NCI-H1930 (cell line): ENCODE measurements around the gene EXOC4.
"Not testable (repeated sequence)": the region's sequence is repeated elsewhere in the genome, so short reads cannot be mapped to it uniquely, and the experiment has no call there.

ENCODE experiments used
- DNase-seq, 2 experiments: peaks; one replicate each; lab custom pipeline; 2025; lab: John Stamatoyannopoulos, UW

EXOC4 gene

DNA sequence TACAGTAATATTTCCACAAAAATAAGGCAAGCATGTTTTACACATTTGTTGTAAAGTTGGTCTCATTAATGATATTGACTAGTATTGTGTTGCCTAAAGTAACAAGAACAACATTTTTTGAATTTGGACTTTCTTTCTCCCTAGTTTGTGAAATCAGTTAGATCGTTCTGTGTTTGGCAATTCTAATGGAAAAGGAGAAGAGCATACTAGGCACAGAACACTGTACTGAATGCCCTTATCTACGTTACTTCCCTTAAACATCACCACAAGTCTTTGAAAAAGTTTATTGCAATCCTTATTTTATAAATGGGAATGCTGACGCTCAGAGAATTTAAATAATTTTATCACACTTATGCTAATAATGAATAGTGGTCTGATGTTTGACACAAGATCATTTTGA lies 372.2 kb downstream of the EXOC4 start:
- no peak for DNase-seq

DNA sequence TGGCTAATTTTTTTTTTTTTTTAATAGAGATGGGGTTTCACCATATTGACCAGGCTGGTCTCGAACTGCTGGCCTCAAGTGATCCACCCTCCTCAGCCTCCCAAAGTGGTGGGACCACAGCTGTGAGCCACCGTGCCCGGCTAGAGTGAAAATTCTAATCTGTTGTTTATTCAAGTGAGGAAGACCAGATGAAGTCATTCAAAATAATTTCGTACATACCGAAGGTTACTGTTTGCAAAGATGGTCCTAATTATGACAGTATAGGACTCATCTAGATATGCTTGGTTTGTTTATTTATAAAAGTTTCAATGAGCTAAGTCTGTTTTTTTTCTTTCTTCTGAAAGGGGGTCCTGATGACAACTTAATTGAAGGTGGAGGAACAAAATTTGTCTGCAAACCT lies 376.8 kb downstream of the EXOC4 start:
- DNase-seq = no peak

DNA sequence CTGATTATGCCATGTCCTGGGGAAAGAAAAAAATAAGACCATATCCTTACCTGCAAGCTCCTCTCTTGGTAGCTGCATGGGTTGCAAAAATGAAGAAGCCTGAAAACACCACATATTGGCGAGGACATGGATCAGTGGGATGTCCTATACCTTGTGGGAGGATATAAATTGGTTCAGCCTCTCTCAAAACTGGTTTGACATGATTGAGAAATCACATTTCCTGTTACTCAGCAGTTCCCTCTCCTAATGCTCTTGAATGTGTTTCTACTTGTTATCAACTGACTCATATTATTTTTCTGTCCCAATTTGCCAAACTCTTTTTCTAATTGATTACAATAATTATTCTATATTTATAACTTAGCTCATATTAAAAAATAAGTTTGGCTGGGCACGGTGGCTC lies 380.2 kb downstream of the EXOC4 start:
- DNase-seq = no peak

DNA sequence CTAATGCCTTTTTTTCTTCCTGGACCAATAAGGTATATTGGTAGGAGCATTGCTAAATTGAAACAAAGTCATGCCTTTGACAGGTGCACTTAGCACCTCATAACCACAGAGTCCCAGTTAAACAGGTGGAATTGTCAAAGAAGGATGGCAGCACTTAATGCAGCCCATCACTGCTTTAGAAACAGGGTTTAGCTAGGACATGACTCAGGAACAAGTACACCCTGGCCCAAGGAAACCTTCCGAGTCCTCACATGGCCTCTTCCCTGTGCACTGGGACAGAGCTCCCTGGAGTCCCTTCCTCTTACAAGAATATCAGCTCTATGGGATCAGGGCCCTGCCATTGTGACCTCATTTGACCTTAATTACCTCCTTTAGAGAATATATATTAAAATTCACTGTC lies 382.7 kb downstream of the EXOC4 start:
- DNase-seq = no peak

DNA sequence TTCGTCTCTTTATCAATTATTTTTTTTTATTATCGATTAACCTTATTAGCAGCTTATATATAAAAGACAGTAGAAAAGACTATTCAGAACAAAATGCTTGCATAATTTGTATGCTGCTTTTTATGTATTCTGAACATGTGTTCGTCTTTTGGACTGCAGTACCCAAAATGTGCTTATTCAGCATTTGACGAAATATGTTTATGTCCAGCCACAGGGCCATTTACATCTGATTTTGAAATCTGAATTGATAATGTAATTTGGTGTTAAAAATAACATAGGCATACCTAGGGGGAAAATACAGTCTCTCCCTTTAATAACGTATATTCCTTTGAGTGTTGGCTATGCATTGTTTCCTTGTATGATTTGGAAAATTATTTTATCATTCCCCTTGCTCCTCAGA lies 386.0 kb downstream of the EXOC4 start:
- no peak for DNase-seq

DNA sequence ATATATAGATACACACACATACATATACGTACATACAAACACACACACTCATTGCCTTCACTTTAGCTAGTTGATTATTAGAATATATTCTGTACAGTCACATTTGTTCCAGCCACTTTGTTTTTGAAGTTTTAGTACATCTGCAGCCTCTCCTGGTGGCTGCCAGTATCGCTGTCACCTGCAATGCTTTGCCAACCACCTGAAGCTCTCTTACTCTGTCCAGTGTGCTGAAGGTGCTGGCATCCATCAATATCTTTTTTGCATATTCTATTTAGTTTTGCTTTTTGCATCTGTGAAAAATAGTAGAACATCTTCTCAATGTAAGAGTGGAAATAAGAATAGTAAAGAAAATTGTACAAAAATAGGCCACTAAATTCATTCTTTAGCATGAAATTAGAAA lies 388.6 kb downstream of the EXOC4 start:
- no peak for DNase-seq

DNA sequence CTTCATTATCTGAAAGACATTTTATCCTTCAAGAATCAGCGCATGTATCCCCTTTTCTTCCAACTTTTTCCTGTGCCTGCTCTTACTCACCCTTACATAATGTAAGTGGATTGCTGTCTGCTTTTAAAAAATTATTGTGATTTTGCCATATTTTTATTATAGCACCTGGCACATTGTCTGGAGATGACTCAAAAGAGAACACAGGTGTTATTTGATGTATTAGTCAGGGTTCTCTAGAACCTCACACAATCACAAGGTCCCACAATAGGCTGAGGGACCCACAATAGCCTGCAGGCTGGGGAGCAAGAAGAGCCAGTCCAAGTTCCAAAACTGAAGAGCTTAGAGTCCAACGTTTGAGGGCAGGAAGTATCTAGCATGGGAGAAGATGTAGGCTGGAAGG lies 390.0 kb downstream of the EXOC4 start:
- DNase-seq = no peak

DNA sequence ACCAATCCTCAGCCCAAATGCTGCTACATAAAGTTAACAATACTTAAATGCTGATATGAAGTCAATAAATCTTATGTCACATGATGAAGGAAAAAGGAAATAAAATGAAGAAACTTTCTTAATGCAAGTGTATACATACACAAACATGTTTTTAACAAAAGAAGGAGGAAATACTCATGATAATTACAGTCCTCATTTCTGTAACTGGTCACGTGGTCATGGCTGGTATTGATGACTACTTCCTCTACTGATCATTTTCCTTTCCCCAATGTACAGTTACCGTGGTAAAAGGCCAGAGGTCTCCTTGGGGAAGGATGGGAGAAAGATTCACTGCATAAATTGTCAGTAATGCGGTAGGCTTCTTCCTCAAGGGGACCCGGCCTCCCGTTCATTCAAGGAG lies 390.8 kb downstream of the EXOC4 start:
- DNase-seq = not testable (repeated sequence)

DNA sequence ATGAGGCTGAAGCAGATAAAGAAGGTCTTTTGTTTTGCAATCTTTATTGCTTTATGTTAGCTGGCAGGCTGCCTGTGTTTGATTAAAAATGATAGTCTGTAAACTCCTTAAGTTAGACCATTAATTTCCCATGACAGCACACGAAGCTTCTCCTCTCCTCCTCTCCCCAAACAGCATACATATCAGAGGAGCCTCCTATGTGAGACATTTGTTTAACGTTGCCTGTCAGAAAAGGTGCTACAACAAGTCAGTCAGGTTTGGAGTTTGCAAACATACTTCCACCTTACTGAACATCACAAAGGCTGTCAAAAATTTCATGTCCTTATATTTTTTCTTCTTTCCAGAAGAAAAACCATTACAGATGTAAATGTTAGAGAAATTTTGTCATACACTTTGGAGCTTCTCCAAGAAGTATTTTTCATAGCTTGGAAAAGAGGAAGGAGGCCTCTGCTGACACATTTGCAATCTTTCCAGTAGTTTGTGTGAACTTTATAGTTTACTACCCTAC lies 393.1 kb downstream of the EXOC4 start:
- no peak for DNase-seq

DNA sequence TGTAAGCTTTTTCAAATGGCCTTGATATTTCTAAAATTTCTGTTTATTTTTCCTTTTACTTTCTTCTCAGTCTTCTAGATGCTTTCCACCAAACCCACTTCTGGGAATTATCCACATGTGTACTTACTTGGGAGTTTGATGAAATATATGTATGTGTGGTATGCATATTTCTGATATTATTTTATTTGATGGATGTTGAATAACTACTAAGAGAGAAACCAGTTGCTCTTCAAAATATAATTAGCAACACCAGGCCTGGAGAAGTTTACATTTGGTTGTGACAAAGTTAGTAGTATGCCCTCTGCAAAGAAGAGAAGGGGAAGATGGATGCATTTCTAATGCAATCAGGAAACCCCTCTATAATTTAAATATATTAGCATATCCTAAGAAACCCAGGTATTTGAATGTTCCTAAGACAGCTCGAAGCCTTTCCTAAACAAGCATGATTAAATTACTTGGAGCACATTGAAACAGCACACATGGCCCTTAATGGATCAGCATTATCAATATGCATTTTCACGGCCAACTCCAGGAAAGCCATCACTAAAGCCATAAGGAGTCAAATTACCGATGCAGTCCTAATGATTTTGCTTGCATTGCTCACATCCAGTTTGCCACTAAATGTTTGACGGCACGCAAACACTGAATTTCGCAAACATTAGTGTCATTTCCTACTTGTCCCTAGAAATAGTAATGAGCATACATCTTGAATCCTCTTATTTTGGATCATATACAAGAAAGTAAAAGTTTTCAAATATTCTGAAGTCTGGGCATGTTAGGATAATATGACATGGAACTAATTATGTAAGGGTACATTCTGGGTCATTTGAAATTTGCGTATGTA lies 393.8 kb downstream of the EXOC4 start:
- no peak for DNase-seq

DNA sequence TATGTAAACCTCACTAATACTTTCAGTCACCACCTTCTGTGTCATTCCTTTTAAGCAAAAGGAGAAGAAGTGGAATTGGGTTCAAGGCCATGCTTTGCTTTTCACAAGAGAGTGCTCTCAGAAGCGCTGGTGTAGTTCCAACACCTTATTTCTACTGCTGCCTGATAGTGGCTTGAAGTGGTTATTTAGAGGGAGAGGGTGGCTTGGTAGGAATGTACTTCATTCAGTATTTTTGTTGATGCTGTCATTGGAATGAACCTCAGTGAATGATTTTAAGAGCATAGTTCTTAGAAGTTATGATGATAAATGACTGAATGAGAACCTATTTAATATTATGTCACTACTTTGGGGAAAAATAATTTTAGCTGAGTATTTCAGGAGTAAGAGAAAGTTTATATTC lies 396.7 kb downstream of the EXOC4 start:
- DNase-seq = no peak

DNA sequence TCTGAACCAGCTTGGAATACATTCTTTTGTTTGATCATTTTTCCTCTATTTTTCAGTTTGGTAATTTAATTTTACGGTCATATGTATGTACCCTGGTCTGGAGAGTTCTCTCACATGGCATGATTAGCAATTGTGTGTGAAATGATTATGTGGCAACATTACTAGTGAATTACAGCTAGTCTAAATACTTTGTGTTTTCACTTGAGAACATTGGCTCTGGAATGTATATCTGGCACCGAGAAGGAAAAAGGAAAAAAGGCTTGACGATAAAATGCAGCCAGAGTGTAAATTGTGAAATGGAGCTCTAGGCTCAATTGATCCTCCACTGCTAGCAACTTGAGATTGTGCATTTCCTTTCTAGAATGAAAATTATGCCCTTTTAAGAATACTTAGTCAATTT lies 397.2 kb downstream of the EXOC4 start:
- no peak for DNase-seq

DNA sequence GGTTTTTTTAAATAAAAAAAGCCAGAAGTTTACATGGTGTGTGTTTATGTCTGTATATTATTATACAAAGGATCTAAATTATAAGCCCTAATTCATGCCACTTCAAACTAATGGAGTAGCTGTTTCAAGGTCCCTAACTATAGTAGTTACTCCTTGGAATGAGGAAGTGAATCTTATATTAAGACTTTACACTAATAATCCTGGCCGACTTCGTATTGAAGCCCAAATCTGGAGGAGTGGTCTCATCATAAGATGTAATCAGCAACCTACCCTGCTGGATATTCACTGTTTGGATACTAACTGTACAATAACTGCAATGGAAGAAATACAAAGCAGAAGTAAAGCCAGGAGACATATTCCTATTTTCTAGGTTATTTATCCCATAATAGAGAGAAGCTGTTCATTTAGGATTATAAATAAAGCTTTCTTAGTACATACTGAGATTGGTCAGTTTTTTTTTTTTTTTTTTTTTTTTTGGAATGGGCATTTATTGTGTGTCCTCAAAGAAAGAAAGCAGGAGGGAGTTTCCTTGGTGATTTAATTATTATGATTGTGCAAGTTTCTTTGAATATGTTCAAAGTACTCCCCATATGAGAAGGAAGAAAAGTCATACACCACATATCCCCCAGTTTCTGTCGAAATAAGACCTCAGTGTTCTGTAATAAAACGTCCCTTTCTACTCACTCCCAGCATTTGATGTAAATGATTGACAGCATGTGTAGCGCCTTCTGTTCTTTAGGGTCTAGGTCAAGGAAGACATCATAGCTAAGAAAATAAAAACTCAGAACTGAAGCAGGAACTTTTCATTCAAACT lies 397.8 kb downstream of the EXOC4 start:
- DNase-seq = no peak

DNA sequence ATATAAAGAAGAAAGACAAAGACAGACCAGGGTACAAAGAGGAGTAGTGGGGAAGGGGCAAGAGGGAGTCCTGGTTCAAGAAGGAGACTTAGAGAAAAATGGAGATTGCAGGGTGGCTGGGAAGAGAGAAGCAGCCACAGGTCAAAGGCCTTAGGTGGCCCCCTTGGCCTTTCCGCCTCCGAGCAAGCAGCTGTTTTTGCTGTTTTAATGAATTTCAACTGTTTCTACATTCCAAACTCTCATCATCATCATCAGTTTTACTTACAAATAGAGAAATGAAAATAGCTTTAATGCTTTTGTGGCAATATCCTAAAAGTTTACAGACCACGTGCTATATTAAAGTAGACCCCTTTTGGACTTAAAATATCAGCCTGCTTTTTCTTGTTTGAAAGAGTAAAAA lies 399.7 kb downstream of the EXOC4 start:
- no peak for DNase-seq

DNA sequence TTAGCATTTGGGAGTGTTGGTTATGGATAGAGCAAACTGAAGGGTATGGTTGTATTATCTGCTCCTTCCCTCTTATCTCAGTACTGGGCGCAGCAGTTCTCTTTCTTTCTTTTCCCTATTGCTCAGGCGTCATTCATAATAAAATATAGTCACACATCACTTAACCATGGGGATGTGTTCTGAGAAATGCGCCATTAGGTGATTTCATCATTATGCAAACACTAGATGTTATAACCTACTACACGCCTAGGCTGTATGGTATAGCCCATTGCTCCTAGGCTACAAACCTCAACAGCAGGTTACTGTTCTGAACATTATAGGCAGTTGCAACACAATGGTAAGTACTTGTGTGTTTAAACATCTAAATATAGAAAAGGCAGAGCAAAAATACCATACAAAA lies 401.7 kb downstream of the EXOC4 start:
- no peak for DNase-seq

DNA sequence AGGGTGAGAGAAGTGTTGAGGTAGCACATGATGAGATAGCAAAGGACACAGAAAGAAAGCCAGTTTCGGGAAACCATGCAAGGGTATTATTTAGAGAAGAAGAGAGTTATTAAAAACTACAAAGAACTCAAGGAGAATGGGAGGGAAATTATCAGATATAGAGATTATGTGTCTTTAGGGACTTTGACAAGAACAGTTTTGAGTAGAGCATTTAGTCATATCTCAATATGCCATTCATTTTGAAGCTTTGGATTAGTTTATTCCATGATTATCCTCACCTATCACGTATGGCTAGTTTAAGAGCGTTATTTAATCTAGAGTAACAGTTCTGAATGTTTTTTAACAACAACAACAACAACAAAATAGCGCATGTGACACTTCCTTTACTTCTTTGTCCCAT lies 409.4 kb downstream of the EXOC4 start:
- no peak for DNase-seq

DNA sequence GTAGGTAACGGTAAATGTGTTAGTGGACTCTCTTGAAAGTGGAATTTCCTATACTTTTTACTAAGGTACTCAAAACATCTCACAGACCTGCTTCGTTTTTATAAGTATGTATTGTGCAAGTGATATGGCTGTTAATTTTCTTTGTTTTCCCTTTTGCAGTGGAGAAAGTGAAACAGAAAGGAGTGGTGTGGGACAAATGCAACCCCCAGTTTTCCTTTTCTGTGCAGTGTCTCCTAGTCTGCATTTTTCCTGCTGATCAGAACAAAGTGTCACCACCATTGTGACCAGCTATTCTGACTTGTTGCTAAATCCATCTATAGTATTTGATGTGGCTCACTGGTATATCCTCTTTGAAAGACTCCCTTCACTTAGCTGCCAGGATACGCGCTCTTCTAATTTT lies 410.0 kb downstream of the EXOC4 start:
- DNase-seq = no peak

DNA sequence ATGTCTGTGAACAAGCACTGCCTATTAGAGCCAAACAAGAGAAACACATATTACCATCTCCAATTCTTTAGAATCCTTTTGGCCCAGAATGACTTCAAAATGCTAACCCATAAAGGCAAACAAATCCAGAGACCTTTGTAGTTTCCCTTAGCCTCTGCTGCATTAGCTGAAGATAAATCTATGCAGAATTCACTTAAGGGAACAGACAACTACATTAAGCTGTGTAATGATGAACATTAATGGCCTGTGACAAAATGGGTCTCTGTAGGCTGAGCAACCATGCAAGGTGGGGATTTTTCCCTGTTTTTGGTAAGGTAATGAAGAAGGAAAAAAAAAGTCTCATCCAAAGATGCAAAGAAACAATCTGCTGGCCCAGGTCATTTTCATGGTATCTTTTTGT lies 411.6 kb downstream of the EXOC4 start:
- no peak for DNase-seq

DNA sequence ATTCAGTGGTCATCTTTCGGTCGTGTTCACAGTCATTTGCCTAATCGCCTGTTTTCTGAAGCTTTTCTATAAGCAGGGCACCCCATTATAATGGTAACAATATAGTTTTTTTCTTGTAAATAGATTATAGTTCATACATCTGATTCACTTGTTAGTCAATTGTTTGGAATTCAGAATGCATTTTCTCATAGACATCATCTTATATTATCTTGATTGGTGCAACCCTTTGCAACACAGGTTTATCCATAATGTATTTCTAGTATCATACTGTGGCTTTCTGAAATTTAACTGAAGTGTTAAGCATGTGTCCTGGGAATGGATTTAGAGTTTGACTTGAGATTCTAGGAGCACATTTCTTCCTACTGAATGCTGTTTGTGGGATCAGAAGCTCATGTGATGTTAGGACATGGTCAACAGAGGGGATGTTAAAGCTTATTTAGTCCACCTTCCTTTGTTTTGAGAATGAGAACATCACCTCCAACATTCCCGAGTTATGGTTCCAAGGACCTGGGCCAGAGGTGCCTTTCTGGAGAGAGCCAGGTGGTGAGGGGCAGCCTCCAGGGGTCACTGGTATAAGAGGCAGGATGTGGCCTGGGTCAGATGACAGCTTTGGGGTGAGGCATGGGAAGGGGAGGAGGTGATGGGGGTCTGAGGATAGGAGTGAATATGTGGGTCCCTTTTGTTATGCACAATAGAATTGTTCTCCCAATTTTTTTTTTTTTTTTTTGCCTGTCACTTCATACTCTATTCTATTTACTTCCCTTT lies 415.6 kb downstream of the EXOC4 start:
- no peak for DNase-seq

DNA sequence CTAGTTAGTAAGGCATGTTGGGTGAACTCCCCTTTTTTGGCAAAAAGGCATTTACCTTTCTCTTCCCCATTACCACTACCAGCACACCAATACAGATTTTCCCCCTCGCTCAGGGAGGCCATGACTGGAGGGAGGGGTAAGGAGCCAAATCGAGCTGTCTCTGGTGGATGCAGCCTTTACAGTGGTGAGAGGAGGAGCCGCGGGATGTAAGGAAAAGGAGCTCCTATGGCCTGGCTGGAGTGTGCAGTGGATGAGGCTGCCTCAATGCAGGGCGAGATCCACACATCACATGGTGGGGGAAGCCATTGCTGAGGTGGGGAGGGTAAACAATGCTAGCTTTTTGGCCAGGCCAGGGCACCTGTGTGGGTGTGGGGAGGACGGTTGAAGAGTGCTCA lies 416.2 kb downstream of the EXOC4 start:
- no peak for DNase-seq

DNA sequence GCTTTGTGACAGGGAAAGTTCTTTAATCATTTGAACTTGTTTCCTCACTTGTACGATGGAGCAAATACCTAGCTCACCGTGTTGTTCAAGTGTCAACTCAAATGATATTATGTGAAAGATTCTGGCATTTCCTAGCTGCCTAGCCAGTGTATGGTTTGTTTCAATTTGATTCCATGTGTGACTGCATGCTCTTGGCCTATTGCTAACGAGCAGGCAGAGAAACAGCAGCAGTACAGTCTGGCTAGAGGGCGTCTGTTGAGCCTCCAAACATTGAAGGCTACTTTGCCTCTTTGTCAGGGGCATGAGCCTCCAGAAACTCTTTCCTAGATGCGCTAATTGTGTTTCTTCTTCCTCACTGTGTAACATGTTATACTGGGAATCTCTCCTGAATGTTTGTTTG lies 417.4 kb downstream of the EXOC4 start:
- DNase-seq = no peak

DNA sequence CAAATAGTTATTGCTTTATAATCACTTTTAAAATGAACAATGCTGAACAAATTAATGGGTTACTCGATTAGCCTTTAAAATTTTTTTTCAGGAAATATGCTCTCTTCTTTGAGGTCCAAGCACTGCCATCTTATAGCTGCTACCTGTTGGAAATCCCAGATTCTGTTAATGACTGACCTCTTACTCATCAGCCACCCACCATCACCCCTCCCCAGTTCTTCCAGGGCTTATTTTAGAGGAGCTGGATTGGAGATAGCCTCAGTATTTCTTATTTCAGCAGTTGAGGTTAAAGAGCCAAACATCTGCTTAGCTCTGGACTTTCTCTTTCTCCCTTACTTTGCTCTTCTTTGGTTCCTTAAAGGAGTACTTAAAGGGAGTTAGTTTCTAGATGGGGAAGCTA lies 420.0 kb downstream of the EXOC4 start:
- DNase-seq = no peak
